Heart left ventricle (tissue), 13 donors: ENCODE data around the gene PACRG.

Experiments used
- POLR2A ChIP-seq, 2 donors: fragments of 450-650 bp; IDR thresholded peaks; one replicate each; pipeline ENCODE4 v1.6.1; 2017; ENCODE audit warnings: antibody characterized with exemption in 2 of 2, mild to moderate bottlenecking in 2 of 2, moderate library complexity in 2 of 2
- TF ChIP-seq, protein P1 (sequence below), 12 donors: fragments of 200-600 bp; sonication (generic) in 4 of 12; IDR thresholded peaks; one replicate each; pipeline versions ENCODE4 v1.5.0 to v1.8.0; 2018 to 2022; ENCODE audit warnings: antibody characterized with exemption in 12 of 12, mild to moderate bottlenecking in 5 of 12
- donor health status: ischemic (EF 13 %, LVEDD 7.1; RV severe dilation, severe dysfunction).
- donor health status: DM: no; HTN: yes; CAD: no.
- donor health status: DM: no; HTN: no; CAD: no.
- donor health status: ischemic (EF 25% LVEDD 6.9; RV normal size, moderate dysfunction).
- donor health status: ischemic (EF 25% LVEDD 5.7; RV mildly dilated, moderate dysfunction).
- donor health status: ischemic (EF 35%, LVEDD 5.7; RV mildly dilated, moderate dysfunction).
- donor health status: nonischemic (EF 11% LVEDD 7.7; RV severe dilation, severe dysfunction).
- donor health status: DM: yes; HTN: yes; CAD: no.
- donor health status: PGD.
- donor health status: ischemic (EF 29% LVEDD 5.4; RV normal size, mild dysfunction).
- donor health status: nonischemic (EF 23%, LVEDD 6.1; RV moderate dilation, normal function).

DNA sequence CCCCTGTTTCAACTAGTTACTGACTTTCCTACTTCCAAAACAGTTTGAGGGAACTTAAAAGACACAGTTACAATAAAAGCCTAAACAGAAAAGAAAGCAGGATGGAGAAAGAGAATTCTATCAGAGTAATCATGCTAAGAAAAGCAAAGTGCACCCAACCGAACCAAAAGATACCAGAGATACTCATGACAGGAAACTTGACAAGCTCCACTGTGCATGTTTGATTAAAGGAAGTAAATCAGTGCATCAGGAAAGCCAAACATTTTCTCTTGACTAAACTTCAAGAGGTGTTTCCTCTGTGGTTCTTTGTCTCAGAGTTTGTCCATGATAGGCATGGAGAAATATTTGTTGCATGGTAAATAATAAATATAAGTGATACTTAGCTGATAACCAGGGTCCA lies 138.9 kb downstream of the PACRG start:
- TF ChIP-seq POLR2A (IDR thresholded peaks at IDR 0.05) = no peak
- TF ChIP-seq, protein P1, sequence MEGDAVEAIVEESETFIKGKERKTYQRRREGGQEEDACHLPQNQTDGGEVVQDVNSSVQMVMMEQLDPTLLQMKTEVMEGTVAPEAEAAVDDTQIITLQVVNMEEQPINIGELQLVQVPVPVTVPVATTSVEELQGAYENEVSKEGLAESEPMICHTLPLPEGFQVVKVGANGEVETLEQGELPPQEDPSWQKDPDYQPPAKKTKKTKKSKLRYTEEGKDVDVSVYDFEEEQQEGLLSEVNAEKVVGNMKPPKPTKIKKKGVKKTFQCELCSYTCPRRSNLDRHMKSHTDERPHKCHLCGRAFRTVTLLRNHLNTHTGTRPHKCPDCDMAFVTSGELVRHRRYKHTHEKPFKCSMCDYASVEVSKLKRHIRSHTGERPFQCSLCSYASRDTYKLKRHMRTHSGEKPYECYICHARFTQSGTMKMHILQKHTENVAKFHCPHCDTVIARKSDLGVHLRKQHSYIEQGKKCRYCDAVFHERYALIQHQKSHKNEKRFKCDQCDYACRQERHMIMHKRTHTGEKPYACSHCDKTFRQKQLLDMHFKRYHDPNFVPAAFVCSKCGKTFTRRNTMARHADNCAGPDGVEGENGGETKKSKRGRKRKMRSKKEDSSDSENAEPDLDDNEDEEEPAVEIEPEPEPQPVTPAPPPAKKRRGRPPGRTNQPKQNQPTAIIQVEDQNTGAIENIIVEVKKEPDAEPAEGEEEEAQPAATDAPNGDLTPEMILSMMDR (IDR thresholded peaks at IDR 0.05) = no peak
